Measurements from ENCODE around the gene ATL3. TPM values are rescaled to one million over a fixed set of nuclear protein-coding genes. Genes with fewer than 3 reads are reported as not detected.

The ATL3 gene
- total and polyA plus RNA-seq, 8 donors, result 16.1 to 98.2 (median 20.2) TPM

GRCh38 chr11:63574856-63575602 is 96.1 kb downstream of the ATL3 start:
- ATAC-seq (peak; percentile 56), DNase-seq (no peak)
- no peaks in the 10 kb centered on the region for H3K27me3 ChIP-seq
- peaks cover 0 to 4% of the 10 kb centered on the region in 2 donors for H3K36me3 ChIP-seq
- H3K9me3 ChIP-seq, result peaks cover 0 to 4% of the 10 kb centered on the region in 2 donors
- peak overlapping the region in 1 of 2 donors; percentile 28 for H3K4me3 ChIP-seq
- intact Hi-C loops (cut with DNase I), result no loop called here
- H3K4me1 ChIP-seq, result peaks cover 22 to 23% of the 10 kb centered on the region in 2 donors
- TF ChIP-seq CTCF (IDR thresholded peaks at IDR 0.05), result no peak
- H3K27ac ChIP-seq, result peak overlapping the region; percentile 74

Other genes with a start within 250 kb of the ATL3 start
- gene PLAAT5, start 180.2 kb downstream of the ATL3 start, total RNA-seq, result 1 to 10 TPM; 1.8 to 4.6 TPM
- 1 to 10 TPM in 2 of 6 donors, under 1 TPM in 4; 0.49 to 1.3 (median 0.98) TPM for gene PLAAT5, start 180.2 kb downstream of the ATL3 start, polyA plus RNA-seq (ENCODE audit: insufficient read length in 6 of 6)
- under 1 TPM; 0.20 to 0.86 TPM for gene LGALS12, start 165.3 kb downstream of the ATL3 start, total RNA-seq
- under 1 TPM; 0.15 to 0.62 (median 0.27) TPM for gene LGALS12, start 165.3 kb downstream of the ATL3 start, polyA plus RNA-seq (ENCODE audit: insufficient read length in 6 of 6)
- 100 to 1,000 TPM; 105 to 217 TPM for gene PLAAT4, start 134.6 kb downstream of the ATL3 start, total RNA-seq
- gene PLAAT4, start 134.6 kb downstream of the ATL3 start, polyA plus RNA-seq (ENCODE audit: insufficient read length in 6 of 6), result 10 to 100 TPM in 1 of 6 donors, 1 to 10 TPM in 5; 6.5 to 11.1 (median 7.5) TPM
- gene PLAAT2, start 108.0 kb downstream of the ATL3 start, total RNA-seq, result 1 to 10 TPM; 5.0 to 6.0 TPM
- not detected for gene PLAAT2, start 108.0 kb downstream of the ATL3 start, polyA plus RNA-seq (ENCODE audit: insufficient read length in 6 of 6)
- 10 to 100 TPM; 74.2 to 86.4 TPM for gene PLAAT3, start 56.9 kb downstream of the ATL3 start, total RNA-seq
- gene PLAAT3, start 56.9 kb downstream of the ATL3 start, polyA plus RNA-seq (ENCODE audit: insufficient read length in 6 of 6), result 10 to 100 TPM in 1 of 6 donors, 1 to 10 TPM in 5; 6.0 to 12.2 (median 8.4) TPM
- gene RTN3, start 10.1 kb upstream of the ATL3 start, total RNA-seq, result 100 to 1,000 TPM; 121 to 145 TPM
- 100 to 1,000 TPM in 5 of 6 donors, 10 to 100 TPM in 1; 95.3 to 123 (median 110) TPM for gene RTN3, start 10.1 kb upstream of the ATL3 start, polyA plus RNA-seq (ENCODE audit: insufficient read length in 6 of 6)
- gene ZFTA, start 97.4 kb upstream of the ATL3 start, total RNA-seq, result 10 to 100 TPM in 1 of 2 donors, 1 to 10 TPM in 1; 9.2 to 14.0 TPM
- gene ZFTA, start 97.4 kb upstream of the ATL3 start, polyA plus RNA-seq (ENCODE audit: insufficient read length in 6 of 6), result 10 to 100 TPM; 28.7 to 40.0 (median 36.3) TPM
- gene SPINDOC, start 142.1 kb upstream of the ATL3 start, total RNA-seq, result 10 to 100 TPM; 20.3 to 21.7 TPM
- gene SPINDOC, start 142.1 kb upstream of the ATL3 start, polyA plus RNA-seq (ENCODE audit: insufficient read length in 6 of 6), result 10 to 100 TPM; 30.0 to 46.2 (median 36.5) TPM
- 10 to 100 TPM; 38.9 to 45.5 TPM for gene MARK2, start 167.7 kb upstream of the ATL3 start, total RNA-seq
- 10 to 100 TPM; 29.0 to 40.3 (median 32.2) TPM for gene MARK2, start 167.7 kb upstream of the ATL3 start, polyA plus RNA-seq (ENCODE audit: insufficient read length in 6 of 6)
- 1 to 10 TPM in 1 of 2 donors, under 1 TPM in 1; 0.45 to 1.4 TPM for gene RCOR2, start 245.8 kb upstream of the ATL3 start, total RNA-seq
- 10 to 100 TPM in 5 of 6 donors, 1 to 10 TPM in 1; 9.3 to 17.4 (median 14.9) TPM for gene RCOR2, start 245.8 kb upstream of the ATL3 start, polyA plus RNA-seq (ENCODE audit: insufficient read length in 6 of 6)

Data from left lung (tissue), 10 donors.